ENCODE measurements around the gene ANKMY1.

Gene ANKMY1

GRCh38 chr2:240509667-240510512 is 47.9 kb downstream of the ANKMY1 start:
- no peak for TF ChIP-seq CSRNP3 (CRISPR knock-in tag; IDR thresholded peaks at IDR 0.05)
- TF ChIP-seq POU6F1 (CRISPR knock-in tag; IDR thresholded peaks at IDR 0.05; ENCODE audit: borderline replicate concordance, low read depth), result no peak
- TF ChIP-seq TSHZ2 (CRISPR knock-in tag; IDR thresholded peaks at IDR 0.05), result no peak
- no peak for TF ChIP-seq ZNF70 (CRISPR knock-in tag; IDR thresholded peaks at IDR 0.05)
- TF ChIP-seq ARNTL (CRISPR knock-in tag; IDR thresholded peaks at IDR 0.05; ENCODE audit: borderline replicate concordance, low read depth), result no peak
- no peak for TF ChIP-seq ZNF8 (CRISPR knock-in tag; IDR thresholded peaks at IDR 0.05)
- no peak for TF ChIP-seq ISL1 (CRISPR knock-in tag; IDR thresholded peaks at IDR 0.05)
- TF ChIP-seq GLIS3 (CRISPR knock-in tag; IDR thresholded peaks at IDR 0.05), result no peak
- no peak for TF ChIP-seq CREB5 (CRISPR knock-in tag; IDR thresholded peaks at IDR 0.05; ENCODE audit: low read depth)
- TF ChIP-seq PATZ1 (CRISPR knock-in tag; IDR thresholded peaks at IDR 0.05; ENCODE audit: borderline replicate concordance), result no peak
- no peak for TF ChIP-seq ZC3H10 (CRISPR knock-in tag; IDR thresholded peaks at IDR 0.05)
- TF ChIP-seq PPARA (CRISPR knock-in tag; IDR thresholded peaks at IDR 0.05; ENCODE audit: borderline replicate concordance), result no peak
- no peak for TF ChIP-seq ESRRG (CRISPR knock-in tag; IDR thresholded peaks at IDR 0.05)
- no peak for TF ChIP-seq TCF4 (CRISPR knock-in tag; IDR thresholded peaks at IDR 0.05; ENCODE audit: borderline replicate concordance)
- no peak for TF ChIP-seq OSR1 (CRISPR knock-in tag; IDR thresholded peaks at IDR 0.05)
- no peak for TF ChIP-seq ZNF565 (CRISPR knock-in tag; conservative IDR thresholded peaks at IDR 0.05; ENCODE audit: low read depth)
- no peak for ATAC-seq

GRCh38 chr2:240508832-240509545 is 48.8 kb downstream of the ANKMY1 start:
- ATAC-seq, result no peak
- TF ChIP-seq ZFP30 (CRISPR knock-in tag; IDR thresholded peaks at IDR 0.05), result no peak
- no peak for TF ChIP-seq ARNTL (CRISPR knock-in tag; IDR thresholded peaks at IDR 0.05; ENCODE audit: borderline replicate concordance, low read depth)

GRCh38 chr2:240507778-240508251 is 50.0 kb downstream of the ANKMY1 start:
- no peak for ATAC-seq
- TF ChIP-seq ESRRG (CRISPR knock-in tag; IDR thresholded peaks at IDR 0.05) (no peak), ZFP3 (CRISPR knock-in tag; IDR thresholded peaks at IDR 0.05) (no peak), PATZ1 (CRISPR knock-in tag; IDR thresholded peaks at IDR 0.05; ENCODE audit: borderline replicate concordance) (no peak), ZFP30 (CRISPR knock-in tag; IDR thresholded peaks at IDR 0.05) (no peak), CSDC2 (CRISPR knock-in tag; IDR thresholded peaks at IDR 0.05) (no peak), PPARA (CRISPR knock-in tag; IDR thresholded peaks at IDR 0.05; ENCODE audit: borderline replicate concordance) (no peak), RARB (CRISPR knock-in tag; IDR thresholded peaks at IDR 0.05) (no peak)
